Psoas muscle (tissue), 8 donors: Measurements from ENCODE around the gene SUCLA2. TPM values are rescaled to one million over a fixed set of nuclear protein-coding genes. Genes with fewer than 3 reads are reported as not detected.
A peak's percentile ranks its signal among the peaks of the same experiment; 100 is the strongest.

ENCODE experiments used
- ATAC-seq, 4 donors: fragments of 200-7000 bp; cut with Tn5 transposase; one replicate each; pipeline ENCODE4 v1.9.1; 2020; ENCODE audit warnings: moderate library complexity in 3 of 4, mild to moderate bottlenecking in 2 of 4
- DNase-seq, 2 donors: peaks; one replicate each; pipeline ENCODE4 v3.0.0-alpha.2; 2020
- H3K27ac ChIP-seq: fragments of 200-600 bp; one replicate; pipeline ENCODE4 v1.8.0; 2022
- H3K27me3 ChIP-seq, 3 donors: fragments of 200-600 bp in 1 of 3; one replicate each; pipeline versions ENCODE4 v1.6.1 to v1.8.0; 2013 to 2022; ENCODE audit warnings: low read length in 2 of 3, mild to moderate bottlenecking in 2 of 3, moderate library complexity in 1 of 3; ENCODE audit not compliant: insufficient read depth in 3 of 3
- H3K36me3 ChIP-seq, 2 donors: fragments of 200-600 bp in 1 of 2; one replicate each; pipeline versions ENCODE4 v1.6.1 to v1.8.0; 2013 to 2022; ENCODE audit warnings: low read depth in 1 of 2, mild to moderate bottlenecking in 1 of 2, moderate library complexity in 1 of 2; ENCODE audit not compliant: insufficient read depth in 1 of 2
- H3K4me1 ChIP-seq: fragments of 200-600 bp; one replicate; pipeline ENCODE4 v1.8.0; 2022
- H3K4me3 ChIP-seq: fragments of 200-600 bp; one replicate; pipeline ENCODE4 v1.8.0; 2022; ENCODE audit warnings: mild to moderate bottlenecking
- H3K9me3 ChIP-seq: fragments of 200-600 bp; one replicate; pipeline ENCODE4 v1.8.0; 2022
- WGBS, 3 donors: extraction: QIAGEN DNeasy Blood & Tissue Kit; methylation state at CpG; one replicate each; pipeline versions ENCODE4 v1.1.6 to v1.1.7; 2013; 5-methylcytosine and 5-hydroxymethylcytosine counted together
- intact Hi-C, 2 donors: fragments of 100-400 bp; cut with DNase I; formaldehyde crosslinking; loops; one replicate each; pipeline versions ENCODE4 v1.11.0 to v1.14.2; 2022
- polyA plus RNA-seq, 3 donors: library from polyadenylated mRNA; stranded (reverse); fragments of 200-250 nt; gene quantifications; one replicate each; pipeline ENCODE4 v1.2.3, GENCODE V29; 2013
- total RNA-seq, 4 donors: library from RNA; stranded (reverse); fragmentation: NEBNext Ultra II Directional in 2 of 4; extraction: Animal tissue kit (Norgen Biotek cat#: 25700) in 2 of 4; gene quantifications; one replicate each; pipeline versions ENCODE4 v1.2.1 to v1.2.4, GENCODE V29; 2021 to 2023
- TF ChIP-seq, protein P1 (sequence below): fragments of 200-600 bp; IDR thresholded peaks from one replicate; pipeline ENCODE4 v1.8.0; 2022; ENCODE audit warnings: antibody characterized with exemption
- donor health status: healthy with polysubstance abuse.
- donor health status: DM: no; HTN: no; CAD: no; lungs with moderate emphysema.
- donor health status: Bipolar disorder and iron deficiency.
- donor health status: healthy.
- donor health status: DM: yes; HTN: yes; CAD: no.
- donor health status: DM: no; HTN: no; CAD: no.
- donor health status: DM: no; HTN: no; CAD: no.
- donor health status: DM: yes; HTN: yes; CAD: no.

SUCLA2 gene
- total and polyA plus RNA-seq, 7 donors, result 83.9 to 131 (median 103) TPM

DNA sequence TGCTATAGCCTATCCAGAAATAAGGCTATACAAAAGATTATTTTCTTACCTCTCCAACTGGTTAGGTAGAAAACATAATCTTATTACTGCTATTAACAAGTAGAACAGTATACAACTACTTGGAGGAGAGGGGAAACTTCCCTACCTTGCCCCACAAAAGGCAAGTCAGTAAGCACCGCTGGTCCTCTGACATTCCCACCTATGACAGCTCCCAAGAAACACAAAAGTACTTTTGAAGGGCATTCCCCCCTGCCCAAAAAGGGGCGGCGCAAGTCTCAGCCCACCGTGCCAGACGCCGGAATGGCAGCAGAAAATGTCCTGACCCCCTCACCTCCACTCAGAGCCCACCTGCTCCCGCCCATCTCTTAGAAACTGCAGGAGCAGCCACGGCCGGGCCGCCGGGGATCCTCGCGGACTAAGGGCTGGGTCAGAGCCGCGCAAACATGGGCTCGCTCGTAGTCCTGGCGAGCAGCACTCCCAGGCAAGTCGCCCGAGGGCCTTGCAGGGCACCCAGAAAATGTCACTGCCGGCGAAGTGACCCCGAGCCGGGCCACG is 437 bp downstream of the SUCLA2 start:
- no peaks in the 10 kb centered on the region for H3K9me3 ChIP-seq
- H3K4me3 ChIP-seq, result peak overlapping the region; percentile 97
- 0% methylated on average over 25 of the region's 25 CpGs for WGBS, 3 donors
- DNase-seq (no peak), ATAC-seq (peak; percentile 66 to 78 (median 69))
- H3K27me3 ChIP-seq, result no peaks in the 10 kb centered on the region
- intact Hi-C loops, result loop anchor here in 1 of 2 donors (5.0 kb wide), 1 partner anchor 37 kb away; the partner anchor contains the start of gene NUDT15
- TF ChIP-seq, protein P1, sequence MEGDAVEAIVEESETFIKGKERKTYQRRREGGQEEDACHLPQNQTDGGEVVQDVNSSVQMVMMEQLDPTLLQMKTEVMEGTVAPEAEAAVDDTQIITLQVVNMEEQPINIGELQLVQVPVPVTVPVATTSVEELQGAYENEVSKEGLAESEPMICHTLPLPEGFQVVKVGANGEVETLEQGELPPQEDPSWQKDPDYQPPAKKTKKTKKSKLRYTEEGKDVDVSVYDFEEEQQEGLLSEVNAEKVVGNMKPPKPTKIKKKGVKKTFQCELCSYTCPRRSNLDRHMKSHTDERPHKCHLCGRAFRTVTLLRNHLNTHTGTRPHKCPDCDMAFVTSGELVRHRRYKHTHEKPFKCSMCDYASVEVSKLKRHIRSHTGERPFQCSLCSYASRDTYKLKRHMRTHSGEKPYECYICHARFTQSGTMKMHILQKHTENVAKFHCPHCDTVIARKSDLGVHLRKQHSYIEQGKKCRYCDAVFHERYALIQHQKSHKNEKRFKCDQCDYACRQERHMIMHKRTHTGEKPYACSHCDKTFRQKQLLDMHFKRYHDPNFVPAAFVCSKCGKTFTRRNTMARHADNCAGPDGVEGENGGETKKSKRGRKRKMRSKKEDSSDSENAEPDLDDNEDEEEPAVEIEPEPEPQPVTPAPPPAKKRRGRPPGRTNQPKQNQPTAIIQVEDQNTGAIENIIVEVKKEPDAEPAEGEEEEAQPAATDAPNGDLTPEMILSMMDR, result no peak
- peaks cover 0 to 11% of the 10 kb centered on the region in 2 donors for H3K36me3 ChIP-seq
- peak overlapping the region; percentile 91 for H3K27ac ChIP-seq
- H3K4me1 ChIP-seq, result peaks cover 4% of the 10 kb centered on the region

DNA sequence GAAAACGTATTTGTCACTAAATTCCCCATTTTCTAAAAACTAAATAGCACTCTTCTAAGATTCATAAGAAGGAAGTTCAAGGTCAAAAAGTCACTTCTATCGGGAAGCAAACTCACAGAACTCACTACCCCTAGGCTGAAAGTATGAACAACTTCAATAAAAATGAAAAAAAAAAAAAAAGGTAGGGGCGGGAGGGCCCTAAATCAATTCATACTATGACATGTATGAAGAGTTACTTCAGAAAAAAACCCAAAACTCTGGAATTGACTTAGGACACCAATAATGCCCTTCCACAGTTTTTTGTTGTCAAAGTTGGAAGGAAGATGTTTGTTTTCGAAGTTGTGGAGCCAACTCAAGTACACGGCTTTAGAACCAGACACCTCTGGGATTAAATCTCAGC is 1.1 kb downstream of the SUCLA2 start:
- TF ChIP-seq, protein P1, result no peak
- H3K9me3 ChIP-seq, result no peaks in the 10 kb centered on the region
- peaks cover 4% of the 10 kb centered on the region for H3K4me1 ChIP-seq
- H3K27ac ChIP-seq, result peak overlapping the region; percentile 91
- ATAC-seq (peak in 1 of 4 donors; percentile 5), DNase-seq (no peak)
- H3K27me3 ChIP-seq, result no peaks in the 10 kb centered on the region
- intact Hi-C loops, result loop anchor here in 1 of 2 donors (5.0 kb wide), 1 partner anchor 37 kb away; the partner anchor contains the start of gene NUDT15
- 29 to 33% (median 32%) methylated on average over 5 of the region's 5 CpGs for WGBS, 3 donors
- H3K36me3 ChIP-seq, result peaks cover 0 to 17% of the 10 kb centered on the region in 2 donors
- peak overlapping the region; percentile 97 for H3K4me3 ChIP-seq

DNA sequence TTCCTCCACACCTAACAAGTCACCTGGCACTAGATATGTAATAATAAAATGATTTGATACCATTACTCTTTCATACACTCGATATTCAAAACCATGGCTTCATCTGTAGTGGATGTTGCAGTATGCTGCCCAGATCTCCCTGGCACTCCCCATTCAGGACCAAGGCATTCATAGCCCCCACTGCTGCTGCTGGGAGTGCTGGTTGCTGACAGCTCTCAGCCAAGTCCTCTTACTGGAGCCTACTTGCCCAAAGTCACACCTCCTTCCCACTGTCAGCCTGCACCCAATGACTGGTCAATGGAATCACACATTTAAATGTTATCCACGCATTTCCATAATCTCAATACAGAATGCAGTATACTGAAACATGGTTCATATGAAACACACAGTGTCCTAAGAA is 3.7 kb downstream of the SUCLA2 start:
- H3K27ac ChIP-seq, result no peak overlapping the region
- peaks cover 4% of the 10 kb centered on the region for H3K4me1 ChIP-seq
- TF ChIP-seq, protein P1, result no peak
- 76 to 92% (median 88%) methylated on average over 2 of the region's 2 CpGs for WGBS, 3 donors
- H3K27me3 ChIP-seq, result no peaks in the 10 kb centered on the region
- H3K9me3 ChIP-seq, result no peaks in the 10 kb centered on the region
- no peak for ATAC-seq
- intact Hi-C loops, result no loop called here
- H3K4me3 ChIP-seq, result no peak overlapping the region
- no peak for DNase-seq
- peaks cover 0 to 36% of the 10 kb centered on the region in 2 donors for H3K36me3 ChIP-seq

DNA sequence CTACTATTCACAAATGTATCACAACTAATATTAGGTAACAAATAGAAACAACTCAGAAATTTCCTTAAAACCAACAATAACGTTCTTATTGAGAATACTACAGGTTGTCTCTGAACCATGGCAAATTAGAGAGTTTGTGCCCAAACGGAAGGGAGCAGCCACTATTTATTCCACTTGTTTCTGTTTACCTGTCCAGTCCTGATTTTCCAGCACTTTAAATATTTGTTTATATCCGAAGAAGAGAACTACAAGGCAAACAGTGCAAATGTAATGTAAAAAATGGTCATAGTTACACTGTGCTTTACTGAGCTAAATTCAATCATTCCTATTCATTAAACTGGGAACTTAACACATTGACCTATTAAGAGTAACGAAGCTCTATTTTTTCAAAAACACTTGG is 9.2 kb downstream of the SUCLA2 start:
- no peak for DNase-seq
- Histone ChIP-seq H3K36me3 (peaks cover 0 to 76% of the 10 kb centered on the region in 2 donors), H3K4me1 (no peaks in the 10 kb centered on the region), H3K27ac (no peak overlapping the region), H3K27me3 (no peaks in the 10 kb centered on the region), H3K9me3 (no peaks in the 10 kb centered on the region), H3K4me3 (no peak overlapping the region)
- no peak for ATAC-seq
- 76 to 93% (median 85%) methylated on average over 4 of the region's 4 CpGs for WGBS, 3 donors
- TF ChIP-seq, protein P1, result no peak
- intact Hi-C loops, result no loop called here
